AG04450 (cell line): ENCODE data around the gene ZNF785. TPM values are rescaled to one million over a fixed set of nuclear protein-coding genes. Genes with fewer than 3 reads are reported as not detected.

ENCODE experiments used
- CTCF ChIA-PET: fragments of 300-600, 350-600 bp; formaldehyde crosslinking; extraction: SDS; loops from one replicate; lab custom pipeline; 2022; ENCODE audit warnings: antibody characterized with exemption, inconsistent platforms; lab: Charles Lee
- POLR2A ChIA-PET: fragments of 350-600 bp; formaldehyde crosslinking; extraction: SDS; loops from one replicate; lab custom pipeline; 2021; ENCODE audit warnings: antibody characterized with exemption, inconsistent platforms; lab: Yijun Ruan, JAX
- DNase-seq: peaks from one replicate; pipeline ENCODE4 v3.0.0-alpha.2; 2011; ENCODE audit warnings: low read depth, low spot score
- H3K27ac ChIP-seq: one replicate; pipeline ENCODE4 v1.5.1; 2012; ENCODE audit warnings: low read depth, low read length, control low read depth
- H3K27me3 ChIP-seq: one replicate; pipeline ENCODE4 v1.6.0; 2012; ENCODE audit warnings: low read length; ENCODE audit not compliant: control insufficient read depth, insufficient read depth
- H3K4me3 ChIP-seq: 2 replicates; pipeline ENCODE4 v1.5.1; 2011; ENCODE audit warnings: mild to moderate bottlenecking, low read depth, low read length, control low read depth
- H3K9me3 ChIP-seq: 2 replicates; pipeline ENCODE4 v1.5.1; 2012; ENCODE audit warnings: low read length; ENCODE audit not compliant: control insufficient read depth, insufficient read depth
- polyA plus RNA-seq: library from polyadenylated mRNA; depleted of rRNA; stranded (reverse); fragments of >200 nt; gene quantifications from 2 replicates; pipeline ENCODE4 v1.2.3, GENCODE V29; 2011
- TF ChIP-seq, protein P1 (sequence below): IDR thresholded peaks from 2 replicates; pipeline ENCODE4 v1.5.1; 2011; ENCODE audit warnings: low read depth, low read length, control low read depth, inconsistent platforms

Gene ZNF785
- polyA plus RNA-seq, 1 experiment: 6.6 TPM

DNA sequence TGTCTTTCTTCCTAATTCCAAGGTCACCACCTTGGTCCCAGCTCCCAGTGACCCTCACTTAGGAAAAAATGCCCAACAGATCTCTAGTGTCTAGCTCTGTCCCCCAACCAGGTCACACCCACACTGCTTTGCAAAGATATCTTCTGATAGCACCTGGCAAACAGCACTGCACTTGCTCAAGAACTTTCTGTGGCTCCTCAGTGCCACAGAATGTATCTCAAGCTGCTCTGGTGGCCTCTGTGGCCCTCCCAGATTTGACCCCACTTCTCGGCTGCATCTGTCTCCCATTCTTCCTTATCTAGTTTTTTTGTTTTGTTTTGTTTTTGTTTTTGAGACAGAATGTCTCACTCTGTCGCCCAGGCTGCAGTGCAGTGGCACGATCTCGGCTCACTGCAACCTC, 19.0 kb downstream of the ZNF785 start:
- H3K9me3 ChIP-seq: peaks cover 1% of the 10 kb centered on the region; the same call in 1 of the 2 replicates
- no peak overlapping the region for H3K27ac ChIP-seq
- CTCF ChIA-PET: interaction anchor here (1.0 kb wide), 1 partner anchor 137 kb away, joined by 4 read pairs; the partner anchor contains the start of gene DCTPP1
- TF ChIP-seq, protein P1, sequence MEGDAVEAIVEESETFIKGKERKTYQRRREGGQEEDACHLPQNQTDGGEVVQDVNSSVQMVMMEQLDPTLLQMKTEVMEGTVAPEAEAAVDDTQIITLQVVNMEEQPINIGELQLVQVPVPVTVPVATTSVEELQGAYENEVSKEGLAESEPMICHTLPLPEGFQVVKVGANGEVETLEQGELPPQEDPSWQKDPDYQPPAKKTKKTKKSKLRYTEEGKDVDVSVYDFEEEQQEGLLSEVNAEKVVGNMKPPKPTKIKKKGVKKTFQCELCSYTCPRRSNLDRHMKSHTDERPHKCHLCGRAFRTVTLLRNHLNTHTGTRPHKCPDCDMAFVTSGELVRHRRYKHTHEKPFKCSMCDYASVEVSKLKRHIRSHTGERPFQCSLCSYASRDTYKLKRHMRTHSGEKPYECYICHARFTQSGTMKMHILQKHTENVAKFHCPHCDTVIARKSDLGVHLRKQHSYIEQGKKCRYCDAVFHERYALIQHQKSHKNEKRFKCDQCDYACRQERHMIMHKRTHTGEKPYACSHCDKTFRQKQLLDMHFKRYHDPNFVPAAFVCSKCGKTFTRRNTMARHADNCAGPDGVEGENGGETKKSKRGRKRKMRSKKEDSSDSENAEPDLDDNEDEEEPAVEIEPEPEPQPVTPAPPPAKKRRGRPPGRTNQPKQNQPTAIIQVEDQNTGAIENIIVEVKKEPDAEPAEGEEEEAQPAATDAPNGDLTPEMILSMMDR: no peak
- H3K27me3 ChIP-seq: peaks cover 4% of the 10 kb centered on the region
- no peak overlapping the region for H3K4me3 ChIP-seq
- POLR2A ChIA-PET: interaction anchor here (1.0 kb wide), 1 partner anchor 159 kb away, joined by 3 read pairs; the partner anchor contains the start of gene ZNF771
- DNase-seq: no peak

DNA sequence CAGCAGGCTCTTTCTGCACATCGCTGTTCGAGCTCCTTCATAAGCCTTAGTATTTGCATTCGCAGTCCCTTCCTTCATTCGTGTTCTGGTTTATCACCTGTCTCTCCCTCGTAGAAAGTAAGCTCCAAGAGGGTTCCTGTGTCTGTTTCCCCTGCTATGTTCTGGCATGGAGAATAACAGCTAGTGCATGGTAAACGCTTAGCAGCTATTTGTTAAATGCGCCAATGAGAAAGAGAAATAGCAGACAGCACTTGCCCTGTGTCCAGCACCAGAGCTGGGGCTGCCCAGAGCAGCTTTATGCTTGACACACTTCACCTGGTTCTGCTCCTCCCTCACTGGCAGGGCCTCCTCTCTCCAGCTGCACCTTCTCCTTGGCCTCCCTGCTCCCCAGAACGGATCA, 19.5 kb downstream of the ZNF785 start:
- TF ChIP-seq, protein P1: no peak
- ChIA-PET POLR2A (no interaction called here), CTCF (interaction anchor here (0.7 to 1.0 kb wide), 2 partner anchors 32 to 136 kb away, joined by 3 to 4 read pairs; partner anchors contain the start of gene DCTPP1)
- DNase-seq: no peak
- H3K9me3 ChIP-seq: peaks cover 6% of the 10 kb centered on the region; the same call in 1 of the 2 replicates
- peaks cover 4% of the 10 kb centered on the region for H3K27me3 ChIP-seq
- no peak overlapping the region for H3K27ac ChIP-seq
- no peak overlapping the region for H3K4me3 ChIP-seq

DNA sequence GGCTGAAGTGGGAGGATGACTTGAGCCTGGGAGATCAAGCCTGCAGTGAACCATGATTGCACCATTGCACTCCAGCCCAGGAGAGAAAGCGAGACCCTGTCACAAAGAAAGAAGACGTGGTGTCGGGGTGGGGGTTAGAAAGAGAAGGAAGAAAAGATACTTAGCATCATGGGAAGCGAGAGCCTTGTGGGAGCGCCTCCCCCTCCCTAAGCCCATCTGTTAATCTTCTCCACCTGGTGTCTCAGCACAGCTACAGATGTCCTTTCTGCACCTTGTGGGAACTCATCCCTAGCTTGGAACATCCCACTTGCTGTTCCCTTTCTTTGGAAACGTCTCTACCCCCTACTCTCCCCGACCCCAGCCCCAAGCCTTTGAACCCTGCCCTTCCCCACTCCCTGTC, 20.0 kb downstream of the ZNF785 start:
- ChIA-PET CTCF (interaction anchor here (0.7 kb wide), 1 partner anchor 33 kb away, joined by 3 read pairs; no protein-coding TSS in a partner anchor), POLR2A (interaction anchor here (0.6 kb wide), 2 partner anchors 31 to 224 kb away, joined by 3 to 4 read pairs; no protein-coding TSS in a partner anchor)
- H3K27ac ChIP-seq: no peak overlapping the region
- peaks cover 6% of the 10 kb centered on the region; the same call in 1 of the 2 replicates for H3K9me3 ChIP-seq
- no peak for DNase-seq
- TF ChIP-seq, protein P1: no peak
- no peak overlapping the region for H3K4me3 ChIP-seq
- peaks cover 4% of the 10 kb centered on the region for H3K27me3 ChIP-seq

DNA sequence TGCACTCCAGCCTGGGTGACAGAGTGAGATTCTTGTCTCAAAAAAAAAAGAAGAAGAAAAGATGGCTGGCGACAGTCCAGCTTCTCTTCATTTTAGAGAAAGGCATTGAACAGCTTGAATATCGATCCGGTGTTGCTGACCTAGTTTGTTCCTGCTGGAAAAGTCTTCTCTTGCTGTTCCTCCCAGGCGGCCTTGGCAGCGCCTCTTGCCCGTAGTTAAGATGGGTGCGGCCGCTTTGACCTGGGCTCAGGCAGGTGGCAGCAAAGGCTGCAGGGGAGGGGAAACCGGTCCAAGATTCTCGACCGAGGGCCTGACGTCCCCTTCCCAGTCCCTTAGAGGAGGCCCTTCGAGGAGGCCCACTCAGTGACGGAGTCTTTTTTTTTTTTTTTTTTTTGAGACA, 23.5 kb downstream of the ZNF785 start:
- ChIA-PET POLR2A (no interaction called here), CTCF (no interaction called here)
- H3K27ac ChIP-seq: no peak overlapping the region
- peaks cover 4% of the 10 kb centered on the region for H3K27me3 ChIP-seq
- DNase-seq: no peak
- H3K4me3 ChIP-seq: no peak overlapping the region
- peaks cover 10% of the 10 kb centered on the region; the same call in 1 of the 2 replicates for H3K9me3 ChIP-seq
- TF ChIP-seq, protein P1: no peak

DNA sequence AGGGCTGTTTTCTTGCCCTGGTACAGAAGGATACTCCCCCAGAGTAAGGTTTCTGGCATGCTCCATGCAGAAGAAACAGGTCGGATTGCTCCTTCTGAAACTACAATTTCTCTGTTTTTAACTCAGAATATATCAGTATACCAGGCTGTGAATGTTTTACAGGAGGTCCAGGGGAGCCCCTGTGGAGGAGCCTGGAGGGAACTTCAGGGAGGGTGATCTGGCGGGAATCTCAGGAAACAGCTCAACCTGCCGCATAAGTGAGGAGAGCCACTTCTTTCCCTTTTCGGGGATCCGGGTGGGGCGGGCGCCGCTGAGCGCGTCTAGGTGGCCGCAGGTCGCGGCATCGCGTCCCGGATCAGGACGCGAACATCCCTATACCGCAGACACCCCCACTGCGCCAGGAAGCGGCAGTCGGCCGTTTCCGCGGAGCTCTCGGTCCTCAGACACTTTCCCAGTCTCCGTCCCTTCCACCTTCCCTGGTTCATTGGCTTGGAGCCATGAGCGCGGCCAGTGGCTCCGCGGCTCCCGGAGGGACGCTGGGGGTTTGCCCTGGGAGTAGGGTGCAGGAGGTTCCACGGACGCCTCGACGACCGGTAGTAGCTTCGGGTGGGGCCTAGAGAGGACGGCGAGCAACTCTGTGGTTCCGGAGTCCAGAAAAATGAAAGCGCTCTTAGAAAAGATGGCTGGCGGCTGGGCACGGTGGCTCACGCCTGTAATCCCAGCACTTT, 24.2 kb downstream of the ZNF785 start:
- CTCF ChIA-PET: no interaction called here
- TF ChIP-seq, protein P1: no peak
- H3K27me3 ChIP-seq: peaks cover under 1% of the 10 kb centered on the region
- H3K27ac ChIP-seq: no peak overlapping the region
- no peak overlapping the region for H3K4me3 ChIP-seq
- H3K9me3 ChIP-seq: peaks cover 10% of the 10 kb centered on the region; the same call in 1 of the 2 replicates
- POLR2A ChIA-PET: no interaction called here
- DNase-seq: no peak
